ENCODE data around the gene KRTAP10-2.

KRTAP10-2 gene

GRCh38 chr21:44524414-44525371 lies 26.6 kb downstream of the KRTAP10-2 start:
- no peak for DNase-seq

GRCh38 chr21:44523567-44524413 lies 27.5 kb downstream of the KRTAP10-2 start:
- peak in 1 of 2 donors; percentile 3 for DNase-seq

- peak in 1 of 2 donors; percentile 9 for DNase-seq
Measured at GRCh38 chr21:44522753-44523204, 28.5 kb downstream of the KRTAP10-2 start.

- DNase-seq: no peak
Measured at GRCh38 chr21:44521928-44522752, 29.2 kb downstream of the KRTAP10-2 start.

- peak in 1 of 2 donors; percentile 8 for DNase-seq
Measured at GRCh38 chr21:44521301-44521927, 29.9 kb downstream of the KRTAP10-2 start.

GRCh38 chr21:44520326-44521300 lies 30.7 kb downstream of the KRTAP10-2 start:
- DNase-seq: peak in 1 of 2 donors; percentile 10

- DNase-seq: no peak
Measured at GRCh38 chr21:44519346-44520325, 31.7 kb downstream of the KRTAP10-2 start.

GRCh38 chr21:44518686-44519085 lies 32.6 kb downstream of the KRTAP10-2 start:
- DNase-seq: no peak

- no peak for DNase-seq
Measured at GRCh38 chr21:44517175-44517899, 34.0 kb downstream of the KRTAP10-2 start.

GRCh38 chr21:44516828-44517174 lies 34.5 kb downstream of the KRTAP10-2 start:
- DNase-seq: no peak

- no peak for DNase-seq
Measured at GRCh38 chr21:44516342-44516741, 35.0 kb downstream of the KRTAP10-2 start.

GRCh38 chr21:44515359-44516165 lies 35.7 kb downstream of the KRTAP10-2 start:
- DNase-seq: no peak

- no peak for DNase-seq
Measured at GRCh38 chr21:44514746-44515358, 36.5 kb downstream of the KRTAP10-2 start.

GRCh38 chr21:44514218-44514520 lies 37.1 kb downstream of the KRTAP10-2 start:
- DNase-seq: no peak

- no peak for DNase-seq
Measured at GRCh38 chr21:44513389-44514217, 37.7 kb downstream of the KRTAP10-2 start.

GRCh38 chr21:44512496-44513388 lies 38.6 kb downstream of the KRTAP10-2 start:
- DNase-seq: no peak
